Esophagus muscularis mucosa (tissue), 4 donors: ENCODE results near the gene PIK3CD.

Experiments
- CTCF ChIP-seq, 3 experiments: fragments of 200-600 bp in 2 of 3; fragments of 450-650 bp in 1 of 3; sonication (generic) in 2 of 3; IDR thresholded peaks; one replicate each; pipeline ENCODE4 v1.5.1; 2017 to 2019; ENCODE audit warnings: antibody characterized with exemption in 3 of 3, mild to moderate bottlenecking in 2 of 3, moderate library complexity in 1 of 3
- EP300 ChIP-seq: sonication (generic); formaldehyde crosslinking; IDR thresholded peaks from one replicate; pipeline ENCODE4 v1.6.1; 2017; ENCODE audit warnings: antibody characterized with exemption
- POLR2A ChIP-seq: fragments of 450-650 bp; IDR thresholded peaks from one replicate; pipeline ENCODE4 v1.6.1; 2017; ENCODE audit warnings: antibody characterized with exemption, moderate library complexity, mild to moderate bottlenecking, low read depth
- POLR2AphosphoS5 ChIP-seq, 2 donors: sonication (generic); formaldehyde crosslinking; IDR thresholded peaks; one replicate each; pipeline ENCODE4 v1.6.1; 2017; ENCODE audit warnings: antibody characterized with exemption in 2 of 2

- no peak for TF ChIP-seq CTCF (IDR thresholded peaks at IDR 0.05)
- TF ChIP-seq POLR2A = no peak
- TF ChIP-seq POLR2AphosphoS5 (IDR thresholded peaks at IDR 0.05) = no peak
- no peak for TF ChIP-seq EP300
Measured at GRCh38 chr1:9639227-9639626, 12.3 kb upstream of the PIK3CD start.
